ENCODE measurements around the gene DHX40.
"Not testable (repeated sequence)": the region's sequence is repeated elsewhere in the genome, so short reads cannot be mapped to it uniquely, and the experiment has no call there.

Gene DHX40

DNA sequence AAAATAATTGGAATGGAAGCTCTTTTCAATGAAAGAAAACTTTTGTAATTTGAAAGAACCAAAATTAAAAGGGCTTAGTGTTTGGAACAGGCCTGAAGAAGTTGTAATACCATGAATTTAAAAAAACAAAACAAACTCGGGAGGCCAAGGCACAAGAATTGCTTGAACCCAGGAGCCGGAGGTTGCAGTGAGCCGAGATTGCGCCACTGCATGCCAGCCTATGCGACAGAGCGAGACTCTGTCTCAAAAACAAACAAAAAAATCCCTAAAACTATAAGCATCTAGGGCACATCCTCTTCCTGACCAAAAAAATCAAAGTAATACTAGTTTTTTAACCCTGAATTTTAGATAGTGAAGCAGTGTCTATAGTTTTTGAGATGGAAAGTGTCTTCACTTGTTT, 67.0 kb downstream of the DHX40 start:
- Mint-ChIP-seq H3K36me3 (peaks cover 9% of the 10 kb centered on the region), H3K27ac (peak overlapping the region; percentile 58), H3K4me3 (peak overlapping the region; percentile 8), H3K27me3 (no peaks in the 10 kb centered on the region), H3K4me1 (ENCODE audit: low read depth) (peaks cover 75% of the 10 kb centered on the region), H3K9me3 (ENCODE audit: low read depth) (no peaks in the 10 kb centered on the region)

- Mint-ChIP-seq H3K4me1 (ENCODE audit: low read depth) (peaks cover 75% of the 10 kb centered on the region), H3K9me3 (ENCODE audit: low read depth) (no peaks in the 10 kb centered on the region), H3K27me3 (no peaks in the 10 kb centered on the region), H3K4me3 (no peak overlapping the region), H3K36me3 (peaks cover 6% of the 10 kb centered on the region), H3K27ac (no peak overlapping the region)
Observed at GRCh38 chr17:59633658-59634359, 68.4 kb downstream of the DHX40 start.

DNA sequence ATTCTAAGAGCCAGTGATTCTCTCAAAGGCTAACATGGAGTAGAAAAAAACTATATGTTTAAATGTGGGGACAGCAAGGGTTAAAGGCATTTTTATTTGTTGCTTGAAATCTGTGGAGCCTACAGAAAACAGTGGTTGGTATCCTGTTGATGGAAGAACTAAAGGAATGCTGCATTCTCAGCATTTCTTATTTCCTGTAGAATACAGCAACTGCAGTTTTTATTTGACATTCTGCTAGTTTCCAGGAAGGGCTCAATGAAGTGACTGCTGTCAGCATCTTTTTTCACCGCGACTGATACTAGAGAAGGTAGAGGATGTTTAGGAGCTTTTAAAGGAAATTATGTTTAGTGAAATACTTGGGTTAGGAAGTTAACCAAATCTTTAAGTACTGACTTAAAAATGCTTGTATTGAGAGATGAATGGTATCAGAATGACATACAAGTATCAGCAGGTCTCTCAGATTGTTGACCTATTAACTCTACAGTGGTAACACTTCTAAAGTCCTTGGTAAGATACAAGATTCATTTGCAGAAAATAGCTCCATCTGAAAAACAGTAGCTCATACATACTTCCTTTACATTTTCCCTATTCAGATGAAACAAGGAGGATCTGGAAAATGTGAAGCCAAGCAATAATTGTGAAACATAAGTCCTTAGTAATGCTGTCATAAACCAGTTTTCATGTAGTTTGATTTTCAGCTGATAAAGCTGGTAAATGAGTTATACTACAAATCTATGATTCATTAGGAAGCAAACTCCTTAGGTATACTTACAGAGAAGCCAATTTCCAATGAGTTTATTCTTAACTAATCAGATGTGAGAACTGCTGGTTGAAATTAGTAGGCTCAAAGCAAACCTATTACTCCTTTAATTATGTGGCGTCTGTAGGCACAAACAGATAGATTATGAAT, 69.5 kb downstream of the DHX40 start:
- Mint-ChIP-seq H3K4me3 (peak overlapping the region; percentile 35), H3K4me1 (ENCODE audit: low read depth) (peaks cover 71% of the 10 kb centered on the region), H3K27ac (peak overlapping the region; percentile 8), H3K9me3 (ENCODE audit: low read depth) (no peaks in the 10 kb centered on the region), H3K36me3 (peaks cover 3% of the 10 kb centered on the region), H3K27me3 (no peaks in the 10 kb centered on the region)

DNA sequence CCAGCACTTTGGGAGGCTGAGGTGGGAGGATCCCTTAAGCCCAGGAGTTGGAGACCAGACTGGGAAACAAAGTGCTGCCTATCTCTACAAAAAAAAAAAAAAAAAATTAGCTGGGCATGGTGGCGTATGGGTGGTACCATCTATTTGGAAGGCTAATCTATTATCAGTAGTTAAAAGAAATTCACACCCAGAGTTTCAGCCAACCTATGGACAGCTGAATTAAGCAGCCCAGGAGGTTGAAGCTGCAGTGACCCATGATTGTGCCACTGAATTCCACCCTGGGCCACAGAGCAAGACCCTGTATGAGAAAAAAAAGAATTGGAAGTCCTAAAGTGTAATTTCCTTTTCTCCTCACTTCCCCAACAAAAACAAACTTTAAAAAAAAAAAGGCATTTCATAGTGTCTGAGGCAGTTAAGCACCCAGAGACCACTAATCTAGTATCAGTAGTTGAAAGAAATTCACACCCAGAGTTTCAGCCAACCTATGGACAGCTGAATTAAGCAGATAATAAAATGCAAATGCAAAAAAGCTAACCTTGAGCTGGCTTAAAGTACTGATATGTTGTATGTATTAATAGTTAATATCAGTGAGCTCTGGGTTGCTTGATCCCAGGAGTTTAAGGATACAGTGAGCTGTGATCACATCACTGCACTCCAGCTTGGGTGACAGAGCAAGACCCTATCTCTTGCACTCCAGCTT, 72.4 kb downstream of the DHX40 start:
- Mint-ChIP-seq H3K4me3 (no peak overlapping the region), H3K4me1 (ENCODE audit: low read depth) (peaks cover 79% of the 10 kb centered on the region), H3K27me3 (no peaks in the 10 kb centered on the region), H3K9me3 (ENCODE audit: low read depth) (no peaks in the 10 kb centered on the region), H3K36me3 (peaks cover 1% of the 10 kb centered on the region), H3K27ac (no peak overlapping the region)

GRCh38 chr17:59638553-59638952, 73.1 kb downstream of the DHX40 start:
- H3K4me3 Mint-ChIP-seq = no peak overlapping the region
- H3K36me3 Mint-ChIP-seq = peaks cover 4% of the 10 kb centered on the region
- H3K27ac Mint-ChIP-seq = no peak overlapping the region
- H3K4me1 Mint-ChIP-seq (ENCODE audit: low read depth) = peaks cover 79% of the 10 kb centered on the region
- H3K9me3 Mint-ChIP-seq (ENCODE audit: low read depth) = no peaks in the 10 kb centered on the region
- H3K27me3 Mint-ChIP-seq = no peaks in the 10 kb centered on the region

DNA sequence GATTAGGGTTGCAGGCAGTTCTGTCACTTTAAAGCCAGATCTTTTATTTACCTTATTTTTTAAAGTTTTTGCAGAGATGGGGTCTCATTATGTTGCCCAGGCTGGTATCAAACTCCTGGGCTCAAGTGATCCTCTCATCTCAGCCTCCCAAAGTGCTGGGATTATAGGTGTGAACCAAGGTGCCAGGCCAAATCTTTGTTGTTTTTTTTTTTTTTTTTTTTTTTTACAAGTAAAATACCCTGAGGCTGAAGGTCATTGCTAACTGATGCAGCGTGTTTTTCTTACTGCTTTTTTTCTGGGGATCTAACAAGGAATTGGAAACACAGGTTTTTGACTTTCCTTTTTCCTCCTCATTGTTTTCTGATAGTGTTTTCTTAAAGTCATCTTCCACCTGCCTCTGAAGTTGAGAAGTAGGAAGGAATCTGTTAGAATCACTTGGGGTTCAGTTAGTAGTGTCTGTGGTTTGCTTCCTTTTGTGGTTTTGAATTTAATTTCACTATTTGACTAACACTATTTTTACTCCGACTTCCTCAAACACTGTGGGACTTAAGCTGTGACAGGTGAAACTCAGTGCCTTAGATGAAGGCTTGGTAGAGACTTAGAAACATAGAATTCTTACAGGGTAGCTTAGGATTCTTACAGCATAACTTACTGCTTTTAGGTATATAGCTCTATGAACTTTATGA, 76.5 kb downstream of the DHX40 start:
- Mint-ChIP-seq H3K27ac (peak overlapping the region; percentile 36), H3K4me1 (ENCODE audit: low read depth) (peaks cover 62% of the 10 kb centered on the region), H3K4me3 (peak overlapping the region; percentile 72), H3K9me3 (ENCODE audit: low read depth) (no peaks in the 10 kb centered on the region), H3K27me3 (no peaks in the 10 kb centered on the region), H3K36me3 (peaks cover 8% of the 10 kb centered on the region)

DNA sequence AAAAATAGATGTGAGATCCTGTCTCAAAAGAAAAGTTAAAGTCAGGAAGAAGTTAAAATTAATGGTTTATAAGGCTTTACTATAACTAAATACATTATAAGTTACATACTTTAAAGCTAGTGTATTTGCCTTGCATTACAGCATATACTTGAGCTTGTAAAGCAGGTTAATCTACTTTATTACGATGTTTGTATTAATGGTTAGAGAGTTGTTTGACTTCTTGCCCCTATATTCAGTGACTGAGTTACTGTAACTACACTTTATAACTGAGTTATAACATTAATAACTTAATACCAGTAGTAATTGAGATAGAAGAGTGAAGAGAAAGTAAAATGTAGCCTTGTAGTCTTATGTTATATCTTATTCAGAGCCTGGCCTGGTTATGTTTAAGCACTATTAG, 77.2 kb downstream of the DHX40 start:
- H3K9me3 Mint-ChIP-seq (ENCODE audit: low read depth) = no peaks in the 10 kb centered on the region
- peak overlapping the region; percentile 46 for H3K27ac Mint-ChIP-seq
- peaks cover 60% of the 10 kb centered on the region for H3K4me1 Mint-ChIP-seq (ENCODE audit: low read depth)
- peak overlapping the region; percentile 72 for H3K4me3 Mint-ChIP-seq
- peaks cover 8% of the 10 kb centered on the region for H3K36me3 Mint-ChIP-seq
- no peaks in the 10 kb centered on the region for H3K27me3 Mint-ChIP-seq

DNA sequence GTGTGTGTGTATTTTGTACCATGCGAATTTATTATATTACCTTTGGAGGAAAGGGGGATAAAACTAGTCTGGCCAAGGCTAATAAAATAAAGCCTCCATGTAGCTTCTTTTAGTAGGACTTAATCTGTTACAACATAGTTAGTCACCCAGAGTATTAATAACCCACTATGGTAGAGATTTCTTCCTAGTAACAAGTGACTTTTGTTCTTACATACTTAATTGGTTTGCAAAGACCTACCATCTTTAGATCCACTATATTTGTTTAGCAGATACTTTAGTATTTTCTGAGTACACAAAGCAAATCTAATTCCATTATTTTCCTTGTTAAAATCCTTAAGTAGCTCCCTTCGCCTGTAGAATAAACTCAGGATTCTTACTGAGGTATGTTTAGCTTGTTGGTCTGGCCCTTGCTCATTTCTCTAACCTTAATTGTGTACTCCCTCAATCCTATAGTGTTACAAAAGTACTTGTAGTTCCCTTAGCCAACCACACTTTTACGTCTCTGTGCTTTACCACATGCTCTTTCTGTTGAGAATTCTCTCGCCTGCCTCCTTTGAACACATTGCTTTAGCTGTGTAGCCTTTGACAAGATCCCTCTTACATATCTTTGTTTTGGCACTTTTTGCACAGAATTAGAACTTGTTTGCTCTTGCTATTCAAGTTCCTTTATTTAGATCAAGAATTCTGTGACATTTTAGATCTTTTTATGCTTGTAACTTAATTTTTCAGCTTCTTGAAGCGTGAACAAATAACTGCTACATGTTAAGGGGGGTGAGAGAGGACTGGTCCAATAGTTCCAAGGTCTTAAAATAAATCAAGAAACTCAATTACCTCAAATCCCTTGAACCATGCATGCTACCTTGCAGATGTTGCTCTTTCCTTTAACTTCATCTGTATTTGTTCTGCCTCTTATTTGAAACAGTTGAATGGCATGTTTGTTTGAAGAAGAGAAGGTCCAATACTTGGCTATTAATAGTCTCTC, 78.0 kb downstream of the DHX40 start:
- H3K4me3 Mint-ChIP-seq = no peak overlapping the region
- H3K27ac Mint-ChIP-seq = peak overlapping the region; percentile 4
- H3K36me3 Mint-ChIP-seq = peaks cover 10% of the 10 kb centered on the region
- no peaks in the 10 kb centered on the region for H3K27me3 Mint-ChIP-seq
- H3K9me3 Mint-ChIP-seq (ENCODE audit: low read depth) = no peaks in the 10 kb centered on the region
- peaks cover 52% of the 10 kb centered on the region for H3K4me1 Mint-ChIP-seq (ENCODE audit: low read depth)

DNA sequence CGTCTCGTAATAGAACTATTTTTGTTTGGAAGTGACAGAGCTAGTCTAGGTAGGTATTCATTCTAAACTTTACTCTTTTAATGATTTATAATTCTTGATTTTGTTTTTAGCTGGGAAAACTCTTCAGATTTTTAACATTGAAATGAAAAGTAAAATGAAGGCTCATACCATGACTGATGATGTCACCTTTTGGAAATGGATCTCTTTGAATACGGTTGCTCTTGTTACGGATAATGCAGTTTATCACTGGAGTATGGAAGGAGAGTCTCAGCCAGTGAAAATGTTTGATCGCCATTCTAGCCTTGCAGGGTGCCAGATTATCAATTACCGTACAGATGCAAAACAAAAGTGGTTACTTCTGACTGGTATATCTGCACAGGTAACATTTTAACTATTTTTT, 81.9 kb downstream of the DHX40 start:
- H3K4me1 Mint-ChIP-seq (ENCODE audit: low read depth) = peaks cover 45% of the 10 kb centered on the region
- no peaks in the 10 kb centered on the region for H3K9me3 Mint-ChIP-seq (ENCODE audit: low read depth)
- H3K36me3 Mint-ChIP-seq = peaks cover 26% of the 10 kb centered on the region
- H3K27ac Mint-ChIP-seq = no peak overlapping the region
- no peak overlapping the region for H3K4me3 Mint-ChIP-seq
- H3K27me3 Mint-ChIP-seq = no peaks in the 10 kb centered on the region

GRCh38 chr17:59649886-59650285, 84.5 kb downstream of the DHX40 start:
- Mint-ChIP-seq H3K9me3 (ENCODE audit: low read depth) (no peaks in the 10 kb centered on the region), H3K4me3 (no peak overlapping the region), H3K36me3 (peaks cover 25% of the 10 kb centered on the region), H3K4me1 (ENCODE audit: low read depth) (peaks cover 28% of the 10 kb centered on the region), H3K27ac (no peak overlapping the region), H3K27me3 (no peaks in the 10 kb centered on the region)

- Mint-ChIP-seq H3K36me3 (peaks cover 24% of the 10 kb centered on the region), H3K4me1 (ENCODE audit: low read depth) (peaks cover 28% of the 10 kb centered on the region), H3K27me3 (no peaks in the 10 kb centered on the region), H3K9me3 (ENCODE audit: low read depth) (no peaks in the 10 kb centered on the region), H3K4me3 (peak overlapping the region; percentile 3), H3K27ac (peak overlapping the region; percentile 59)
Observed at GRCh38 chr17:59650642-59651041, 85.2 kb downstream of the DHX40 start.

DNA sequence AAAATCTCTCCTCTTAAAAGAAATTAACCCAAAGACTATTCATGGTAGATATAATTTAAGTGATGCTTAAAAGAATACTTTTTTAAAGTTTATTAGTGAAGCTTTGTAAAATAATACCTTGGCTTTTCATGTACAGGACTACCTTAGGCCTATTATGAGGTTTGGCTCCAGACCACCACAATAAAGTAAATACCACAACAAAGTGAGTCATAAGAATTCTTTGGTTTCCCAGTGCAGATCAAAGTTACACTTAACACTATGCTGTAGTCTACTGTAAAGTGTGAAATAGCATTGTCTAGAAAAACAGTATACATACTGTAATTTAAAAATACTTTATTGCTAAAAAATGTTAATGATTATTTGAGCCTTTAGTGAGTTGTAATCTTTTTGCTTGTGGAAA, 85.9 kb downstream of the DHX40 start:
- no peaks in the 10 kb centered on the region for H3K27me3 Mint-ChIP-seq
- no peaks in the 10 kb centered on the region for H3K9me3 Mint-ChIP-seq (ENCODE audit: low read depth)
- H3K4me3 Mint-ChIP-seq = no peak overlapping the region
- peaks cover 26% of the 10 kb centered on the region for H3K36me3 Mint-ChIP-seq
- H3K4me1 Mint-ChIP-seq (ENCODE audit: low read depth) = peaks cover 27% of the 10 kb centered on the region
- no peak overlapping the region for H3K27ac Mint-ChIP-seq

GRCh38 chr17:59652119-59652518, 86.7 kb downstream of the DHX40 start:
- peak overlapping the region; percentile 36 for H3K4me3 Mint-ChIP-seq
- no peaks in the 10 kb centered on the region for H3K27me3 Mint-ChIP-seq
- no peak overlapping the region for H3K27ac Mint-ChIP-seq
- H3K4me1 Mint-ChIP-seq (ENCODE audit: low read depth) = peaks cover 24% of the 10 kb centered on the region
- no peaks in the 10 kb centered on the region for H3K9me3 Mint-ChIP-seq (ENCODE audit: low read depth)
- peaks cover 26% of the 10 kb centered on the region for H3K36me3 Mint-ChIP-seq

- not testable (repeated sequence) for H3K27me3 Mint-ChIP-seq; H3K9me3 Mint-ChIP-seq (ENCODE audit: low read depth); H3K4me3 Mint-ChIP-seq; H3K27ac Mint-ChIP-seq; H3K4me1 Mint-ChIP-seq (ENCODE audit: low read depth)
- peaks cover 14% of the 10 kb centered on the region for H3K36me3 Mint-ChIP-seq
Observed at GRCh38 chr17:59656624-59657023, 91.2 kb downstream of the DHX40 start.

All from activated naive CD8-positive, alpha-beta T cell (primary cell).